ENCODE measurements around the gene FUT2.
A peak's percentile ranks its signal among the peaks of the same experiment; 100 is the strongest.

The FUT2 gene

GRCh38 chr19:48749571-48750198, 53.9 kb downstream of the FUT2 start:
- Histone ChIP-seq H3K4me2 (ENCODE audit: insufficient read depth, low read length) (no peak overlapping the region), H3K27me3 (ENCODE audit: insufficient read depth, low read length, poor library complexity) (peaks cover 16% of the 10 kb centered on the region), H3K36me3 (ENCODE audit: insufficient read depth, low read length) (no peaks in the 10 kb centered on the region), H3K4me3 (ENCODE audit: low read depth in 1 of 2, low read length in 2 of 2) (no peak overlapping the region), H3K79me2 (ENCODE audit: insufficient read depth, low read length) (no peaks in the 10 kb centered on the region), H2AFZ (ENCODE audit: low read depth, low read length) (no peak overlapping the region), H3K4me1 (ENCODE audit: insufficient read depth, low read length) (peaks cover 16% of the 10 kb centered on the region), H3K9ac (ENCODE audit: low read depth, low read length) (no peak overlapping the region), H3K27ac (ENCODE audit: low read length) (no peak overlapping the region), H4K20me1 (ENCODE audit: insufficient read depth, low read length) (no peaks in the 10 kb centered on the region), H3K9me3 (ENCODE audit: insufficient read depth, low read length, severe bottlenecking) (no peaks in the 10 kb centered on the region)
- no peak for TF ChIP-seq EZH2 (IDR thresholded peaks at IDR 0.05; ENCODE audit: borderline replicate concordance, low read depth, low read length, severe bottlenecking)
- TF ChIP-seq CTCF (IDR thresholded peaks at IDR 0.05; ENCODE audit: borderline replicate concordance, extremely low read depth, low read length, poor library complexity, severe bottlenecking), result no peak
- ATAC-seq (ENCODE audit: insufficient read depth, low read depth), result no peak
- DNase-seq, result no peak

GRCh38 chr19:48750351-48750750, 54.6 kb downstream of the FUT2 start:
- no peak for ATAC-seq (ENCODE audit: insufficient read depth, low read depth)
- Histone ChIP-seq H3K4me3 (ENCODE audit: low read depth in 1 of 2, low read length in 2 of 2) (no peak overlapping the region), H3K9me3 (ENCODE audit: insufficient read depth, low read length, severe bottlenecking) (no peaks in the 10 kb centered on the region), H3K4me1 (ENCODE audit: insufficient read depth, low read length) (peaks cover 10% of the 10 kb centered on the region), H3K9ac (ENCODE audit: low read depth, low read length) (no peak overlapping the region), H2AFZ (ENCODE audit: low read depth, low read length) (no peak overlapping the region), H4K20me1 (ENCODE audit: insufficient read depth, low read length) (no peaks in the 10 kb centered on the region), H3K4me2 (ENCODE audit: insufficient read depth, low read length) (no peak overlapping the region), H3K27ac (ENCODE audit: low read length) (no peak overlapping the region), H3K36me3 (ENCODE audit: insufficient read depth, low read length) (no peaks in the 10 kb centered on the region), H3K27me3 (ENCODE audit: insufficient read depth, low read length, poor library complexity) (peaks cover 16% of the 10 kb centered on the region), H3K79me2 (ENCODE audit: insufficient read depth, low read length) (no peaks in the 10 kb centered on the region)
- no peak for DNase-seq
- no peak for TF ChIP-seq EZH2 (IDR thresholded peaks at IDR 0.05; ENCODE audit: borderline replicate concordance, low read depth, low read length, severe bottlenecking)

- ATAC-seq (ENCODE audit: insufficient read depth, low read depth) (no peak), DNase-seq (no peak)
- H3K4me2 ChIP-seq (ENCODE audit: insufficient read depth, low read length), result no peak overlapping the region
- no peak for TF ChIP-seq CTCF (IDR thresholded peaks at IDR 0.05; ENCODE audit: borderline replicate concordance, extremely low read depth, low read length, poor library complexity, severe bottlenecking)
- no peak for TF ChIP-seq EZH2 (IDR thresholded peaks at IDR 0.05; ENCODE audit: borderline replicate concordance, low read depth, low read length, severe bottlenecking)
- no peaks in the 10 kb centered on the region for H3K36me3 ChIP-seq (ENCODE audit: insufficient read depth, low read length)
- no peaks in the 10 kb centered on the region for H4K20me1 ChIP-seq (ENCODE audit: insufficient read depth, low read length)
- peaks cover 16% of the 10 kb centered on the region for H3K27me3 ChIP-seq (ENCODE audit: insufficient read depth, low read length, poor library complexity)
- H2AFZ ChIP-seq (ENCODE audit: low read depth, low read length), result no peak overlapping the region
- H3K27ac ChIP-seq (ENCODE audit: low read length), result no peak overlapping the region
- H3K79me2 ChIP-seq (ENCODE audit: insufficient read depth, low read length), result no peaks in the 10 kb centered on the region
- H3K4me1 ChIP-seq (ENCODE audit: insufficient read depth, low read length), result peaks cover 10% of the 10 kb centered on the region
- H3K9ac ChIP-seq (ENCODE audit: low read depth, low read length), result no peak overlapping the region
- H3K9me3 ChIP-seq (ENCODE audit: insufficient read depth, low read length, severe bottlenecking), result no peaks in the 10 kb centered on the region
- no peak overlapping the region for H3K4me3 ChIP-seq (ENCODE audit: low read depth in 1 of 2, low read length in 2 of 2)
Observed at GRCh38 chr19:48750771-48751504, 55.2 kb downstream of the FUT2 start.

- peak overlapping the region; percentile 51; the same call in 1 of the 2 replicates for H3K4me2 ChIP-seq (ENCODE audit: insufficient read depth, low read length)
- no peak overlapping the region for H3K9ac ChIP-seq (ENCODE audit: low read depth, low read length)
- H3K79me2 ChIP-seq (ENCODE audit: insufficient read depth, low read length), result no peaks in the 10 kb centered on the region
- peak overlapping the region in 1 of 2 experiments; percentile 27; a peak in 1 of 4 replicates for H3K4me3 ChIP-seq (ENCODE audit: low read depth in 1 of 2, low read length in 2 of 2)
- peak; percentile 49 for DNase-seq
- H4K20me1 ChIP-seq (ENCODE audit: insufficient read depth, low read length), result no peaks in the 10 kb centered on the region
- no peaks in the 10 kb centered on the region for H3K36me3 ChIP-seq (ENCODE audit: insufficient read depth, low read length)
- no peak for TF ChIP-seq CTCF (IDR thresholded peaks at IDR 0.05; ENCODE audit: borderline replicate concordance, extremely low read depth, low read length, poor library complexity, severe bottlenecking)
- H3K27ac ChIP-seq (ENCODE audit: low read length), result no peak overlapping the region
- ATAC-seq (ENCODE audit: insufficient read depth, low read depth), result peak; percentile 76
- H3K27me3 ChIP-seq (ENCODE audit: insufficient read depth, low read length, poor library complexity), result peaks cover 16% of the 10 kb centered on the region
- H3K4me1 ChIP-seq (ENCODE audit: insufficient read depth, low read length), result peaks cover 10% of the 10 kb centered on the region
- H3K9me3 ChIP-seq (ENCODE audit: insufficient read depth, low read length, severe bottlenecking), result no peaks in the 10 kb centered on the region
- peak overlapping the region; percentile 19; the same call in 1 of the 2 replicates for H2AFZ ChIP-seq (ENCODE audit: low read depth, low read length)
Observed at GRCh38 chr19:48751845-48752495, 56.2 kb downstream of the FUT2 start.
